HG03066 (cell line): ENCODE measurements around the gene FHDC1.

Source experiments
- ATAC-seq: cut with Tn5 transposase; IDR thresholded peaks from one replicate; pipeline ENCODE4 v1.9.1; 2021; ENCODE audit warnings: low read depth; ENCODE audit not compliant: unreplicated experiment

The FHDC1 gene

GRCh38 chr4:153028535-153028934, 92.4 kb downstream of the FHDC1 start:
- ATAC-seq = no peak
